ENCODE data around the gene RABEP1.
"Not testable (repeated sequence)": the region's sequence is repeated elsewhere in the genome, so short reads cannot be mapped to it uniquely, and the experiment has no call there.

RABEP1 gene, protein sequence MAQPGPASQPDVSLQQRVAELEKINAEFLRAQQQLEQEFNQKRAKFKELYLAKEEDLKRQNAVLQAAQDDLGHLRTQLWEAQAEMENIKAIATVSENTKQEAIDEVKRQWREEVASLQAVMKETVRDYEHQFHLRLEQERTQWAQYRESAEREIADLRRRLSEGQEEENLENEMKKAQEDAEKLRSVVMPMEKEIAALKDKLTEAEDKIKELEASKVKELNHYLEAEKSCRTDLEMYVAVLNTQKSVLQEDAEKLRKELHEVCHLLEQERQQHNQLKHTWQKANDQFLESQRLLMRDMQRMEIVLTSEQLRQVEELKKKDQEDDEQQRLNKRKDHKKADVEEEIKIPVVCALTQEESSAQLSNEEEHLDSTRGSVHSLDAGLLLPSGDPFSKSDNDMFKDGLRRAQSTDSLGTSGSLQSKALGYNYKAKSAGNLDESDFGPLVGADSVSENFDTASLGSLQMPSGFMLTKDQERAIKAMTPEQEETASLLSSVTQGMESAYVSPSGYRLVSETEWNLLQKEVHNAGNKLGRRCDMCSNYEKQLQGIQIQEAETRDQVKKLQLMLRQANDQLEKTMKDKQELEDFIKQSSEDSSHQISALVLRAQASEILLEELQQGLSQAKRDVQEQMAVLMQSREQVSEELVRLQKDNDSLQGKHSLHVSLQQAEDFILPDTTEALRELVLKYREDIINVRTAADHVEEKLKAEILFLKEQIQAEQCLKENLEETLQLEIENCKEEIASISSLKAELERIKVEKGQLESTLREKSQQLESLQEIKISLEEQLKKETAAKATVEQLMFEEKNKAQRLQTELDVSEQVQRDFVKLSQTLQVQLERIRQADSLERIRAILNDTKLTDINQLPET

DNA sequence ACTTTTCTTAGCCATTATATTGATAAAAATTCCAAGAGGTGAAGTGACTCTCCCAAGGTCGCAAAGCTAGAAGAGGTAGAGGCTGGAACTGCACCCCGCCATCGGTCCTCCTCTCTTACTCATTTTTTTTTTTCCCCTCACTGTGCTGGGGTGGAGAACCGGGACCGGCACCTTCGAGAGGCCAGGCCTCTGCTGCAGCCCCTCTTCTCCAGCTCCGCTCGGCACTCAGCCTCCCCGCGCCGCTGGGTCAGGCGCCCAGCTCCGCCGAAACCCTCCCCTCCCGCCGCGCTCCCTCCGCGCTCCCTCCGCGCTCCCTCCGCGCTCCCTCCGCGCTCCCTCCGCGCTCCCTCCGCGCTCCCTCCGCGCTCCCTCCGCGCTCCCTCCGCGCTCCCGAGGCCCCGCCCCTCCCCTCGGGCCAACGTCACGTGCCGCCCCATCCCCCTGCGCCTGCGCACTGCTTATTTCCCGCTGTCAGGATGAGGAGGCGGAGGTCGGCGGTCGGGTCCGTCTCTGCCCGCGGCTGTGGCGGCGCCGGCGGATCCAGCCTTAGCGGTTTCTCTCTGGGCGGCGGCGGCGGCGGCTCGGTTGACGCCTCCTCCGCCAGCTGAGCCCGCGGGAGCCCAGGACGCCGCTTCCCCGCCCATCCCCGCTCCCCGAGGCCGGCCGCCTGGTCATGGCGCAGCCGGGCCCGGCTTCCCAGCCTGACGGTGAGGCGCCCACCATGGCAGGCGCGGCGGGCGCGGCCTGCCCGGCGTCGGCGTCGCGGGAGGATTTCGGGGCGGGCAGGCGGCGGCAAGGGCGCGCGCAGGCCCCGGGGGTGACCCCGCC is at the start of gene RABEP1:
RABEP1 (plus strand) TSS at position 471 of the 828 bp plus-strand sequence; CDS start at position 674, 203 bp downstream.
- DNase-seq (ENCODE audit: low read depth): peak; percentile 81

DNA sequence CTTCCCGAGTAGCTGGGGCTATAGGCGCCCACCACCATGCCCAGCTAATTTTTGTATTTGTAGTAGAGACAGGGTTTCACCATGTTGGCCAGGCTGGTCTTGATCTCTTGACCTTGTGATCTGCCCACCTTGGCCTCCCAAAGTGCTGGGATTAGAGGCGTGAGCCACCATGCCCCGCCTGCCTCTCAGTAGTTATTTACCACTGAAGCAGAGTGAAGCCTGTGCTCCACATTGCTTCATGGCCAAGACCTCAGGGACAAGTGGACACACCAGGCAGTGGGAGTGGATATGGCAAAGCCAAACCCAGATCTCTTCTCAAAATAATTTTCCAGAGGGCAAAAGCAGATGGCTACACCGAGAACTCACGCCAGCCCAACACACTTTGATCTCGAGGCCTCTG is 48.6 kb upstream of the RABEP1 start:
- not testable (repeated sequence) for DNase-seq (ENCODE audit: low read depth)

DNA sequence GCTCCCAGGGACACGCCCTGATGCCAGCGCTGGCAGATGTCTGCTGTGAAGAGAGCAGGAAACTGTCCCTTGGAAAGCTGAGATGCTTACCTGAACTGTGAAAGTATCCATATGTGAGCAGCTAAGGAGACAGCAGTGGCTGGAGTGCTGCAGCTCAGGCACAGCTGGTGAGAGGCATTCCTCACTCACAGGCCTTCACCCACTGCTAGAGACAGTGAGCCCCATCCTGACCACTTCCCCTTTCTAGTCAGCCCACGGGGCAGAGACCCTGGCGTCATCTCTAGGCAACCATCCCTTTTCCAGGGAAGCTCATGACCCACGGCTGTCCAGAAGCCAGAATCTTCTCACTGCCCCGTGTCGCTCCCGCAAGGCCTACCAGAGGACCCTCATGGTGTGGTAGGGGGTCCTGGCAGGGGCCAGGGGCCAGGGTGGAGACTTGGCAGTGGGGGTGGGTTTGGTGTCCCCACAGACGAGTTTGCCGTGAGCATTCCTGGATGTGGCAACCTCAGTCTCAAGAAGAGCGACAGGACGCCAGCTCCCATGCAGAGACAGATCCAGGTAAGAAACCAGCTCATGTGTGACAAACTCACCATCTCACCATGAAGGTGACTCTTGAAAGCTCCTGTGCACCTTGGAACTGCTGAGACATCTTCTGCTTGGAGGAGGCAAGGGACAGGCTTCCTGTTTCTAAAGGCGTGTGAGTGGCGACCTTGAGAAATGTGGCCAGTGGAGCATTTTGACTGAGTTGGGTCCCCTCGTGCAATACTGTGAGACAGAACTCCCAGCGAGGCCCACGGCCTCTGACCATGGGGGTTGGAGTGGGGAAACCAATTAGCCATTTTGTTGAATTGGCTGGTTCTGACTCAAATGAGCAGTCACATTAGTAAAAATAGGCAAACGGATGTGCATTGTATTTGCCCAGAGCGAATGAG is 47.2 kb upstream of the RABEP1 start, which contains the start of gene SCIMP:
SCIMP (minus strand) TSS at position 216 of the 932 bp plus-strand sequence; CDS start at position 111, 105 bp downstream.
- DNase-seq (ENCODE audit: low read depth): no peak

DNA sequence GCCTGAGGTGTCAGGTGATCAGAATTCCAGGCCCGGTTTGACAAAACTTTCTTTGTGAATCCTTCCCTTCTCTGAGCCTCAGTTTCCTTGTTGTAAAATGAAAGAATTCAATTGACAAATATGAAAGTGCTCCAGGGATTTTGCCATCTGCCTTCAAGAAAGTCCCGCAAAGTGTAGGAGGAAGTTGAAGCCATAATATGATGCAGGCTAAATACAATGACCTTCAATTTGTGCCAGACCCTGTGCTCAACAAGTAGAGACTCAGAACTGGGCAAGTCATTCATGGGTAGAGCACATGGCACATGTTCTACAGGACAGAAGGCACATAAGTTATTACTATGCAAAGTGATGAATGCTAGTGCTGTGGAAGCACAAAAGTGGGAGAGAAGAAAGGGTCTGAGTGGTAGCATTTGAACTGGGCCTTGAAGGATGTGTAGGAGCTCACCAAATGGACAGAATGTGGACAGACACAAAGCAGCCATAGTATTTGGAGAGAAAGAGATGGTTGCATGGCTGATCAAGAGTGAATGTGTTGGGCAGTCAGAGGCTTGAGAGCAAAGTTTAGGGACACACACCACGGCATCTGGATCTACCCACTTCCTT is 45.0 kb upstream of the RABEP1 start:
- no peak for DNase-seq (ENCODE audit: low read depth)

DNA sequence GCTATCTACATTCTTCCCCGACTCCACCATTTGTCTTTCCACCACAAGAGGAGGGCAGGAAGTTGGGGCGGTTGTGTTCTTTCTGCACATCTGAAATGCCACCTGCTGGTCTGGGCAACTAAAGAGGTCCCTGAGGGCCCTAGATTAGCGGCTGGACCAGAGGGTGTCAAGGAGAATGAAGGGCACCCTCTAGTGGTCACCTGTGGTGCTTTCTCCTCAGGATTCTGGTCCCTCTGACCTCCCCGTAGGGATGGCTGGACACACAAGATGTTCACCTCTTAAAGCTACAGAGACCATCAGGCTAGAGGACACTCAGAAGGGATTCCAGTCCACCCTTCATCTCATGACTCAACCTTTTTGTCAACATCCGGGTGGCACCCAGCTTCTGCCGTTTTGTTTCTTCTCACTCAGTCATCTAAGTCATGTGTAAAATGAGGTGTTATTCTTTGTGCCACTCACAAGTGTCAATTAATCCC is 44.5 kb upstream of the RABEP1 start:
- peak; percentile 36 for DNase-seq (ENCODE audit: low read depth)

DNA sequence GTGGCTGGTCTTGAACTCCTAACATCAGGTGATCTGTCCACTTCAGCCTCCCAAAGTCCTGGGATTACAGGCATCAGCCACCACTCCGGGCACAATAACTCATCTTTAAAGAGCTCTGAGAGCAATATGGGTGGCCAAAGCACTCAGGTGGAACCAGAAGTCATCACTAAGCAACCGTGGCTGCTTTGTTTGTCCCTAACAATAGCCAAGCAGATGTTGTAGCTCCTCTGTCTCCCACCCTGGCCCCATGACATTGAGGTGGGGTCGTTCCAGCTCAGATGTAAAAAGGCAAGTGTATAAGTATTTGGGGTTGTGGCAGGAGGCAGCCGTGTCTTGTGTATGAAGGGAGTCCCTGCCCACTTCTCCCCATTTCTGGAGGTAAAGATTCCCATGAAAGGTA is 43.8 kb upstream of the RABEP1 start:
- DNase-seq (ENCODE audit: low read depth): no peak

DNA sequence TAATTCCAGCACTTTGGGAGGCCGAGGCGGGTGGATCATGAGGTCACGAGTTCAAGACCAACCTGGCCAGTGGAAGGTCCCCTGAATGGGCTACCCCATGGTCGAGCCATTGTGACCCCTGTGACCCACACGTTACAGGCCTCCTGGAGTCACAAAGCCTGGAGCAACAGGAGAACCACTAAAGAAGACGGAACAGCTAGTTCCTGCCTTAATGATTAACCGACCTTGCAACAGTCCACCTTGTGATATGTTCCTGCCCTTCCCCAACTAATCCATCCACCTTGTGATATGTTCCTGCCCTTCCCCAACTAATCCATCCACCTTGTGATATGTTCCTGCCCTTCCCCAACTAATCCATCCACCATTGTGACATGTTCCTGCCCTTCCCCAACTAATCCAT is 42.3 kb upstream of the RABEP1 start:
- not testable (repeated sequence) for DNase-seq (ENCODE audit: low read depth)

DNA sequence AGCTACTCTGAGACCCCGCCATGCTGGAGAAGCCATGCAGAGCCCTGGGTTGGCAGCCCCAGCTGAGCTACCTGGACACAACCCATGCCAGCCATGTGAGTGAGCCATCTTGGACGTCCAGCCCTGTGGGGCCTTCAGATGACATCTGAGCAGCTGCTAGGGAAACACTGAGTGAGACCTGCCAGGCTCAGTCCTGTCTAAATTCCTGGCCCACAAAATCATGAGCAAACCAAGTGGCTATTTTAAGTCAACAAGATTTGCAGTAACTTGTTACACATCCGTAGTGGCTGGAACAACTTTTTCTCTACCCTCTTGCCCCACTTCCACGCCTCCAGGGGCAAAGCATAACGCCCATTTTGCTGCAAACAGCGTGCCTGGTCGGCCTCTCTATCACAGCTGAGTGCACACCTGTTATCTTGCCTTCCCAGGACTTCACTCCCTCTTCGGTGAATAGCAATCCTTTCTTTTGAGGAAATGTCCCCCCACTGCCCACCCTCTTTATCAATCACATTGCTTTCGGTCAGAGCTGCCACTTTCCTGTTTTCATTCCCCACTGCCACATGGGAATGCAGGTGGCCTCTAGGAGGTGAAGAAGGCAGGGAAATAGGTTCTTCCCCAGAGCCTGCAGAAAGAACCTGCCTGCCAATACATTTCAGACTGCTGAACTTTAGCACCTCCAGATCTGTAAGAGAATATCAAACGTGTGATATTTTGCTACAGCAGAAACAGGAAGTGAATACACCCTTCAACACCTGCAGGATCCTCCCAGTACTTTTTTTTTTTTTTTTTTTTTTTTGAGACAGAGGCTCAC is 40.0 kb upstream of the RABEP1 start:
- DNase-seq (ENCODE audit: low read depth): no peak

DNA sequence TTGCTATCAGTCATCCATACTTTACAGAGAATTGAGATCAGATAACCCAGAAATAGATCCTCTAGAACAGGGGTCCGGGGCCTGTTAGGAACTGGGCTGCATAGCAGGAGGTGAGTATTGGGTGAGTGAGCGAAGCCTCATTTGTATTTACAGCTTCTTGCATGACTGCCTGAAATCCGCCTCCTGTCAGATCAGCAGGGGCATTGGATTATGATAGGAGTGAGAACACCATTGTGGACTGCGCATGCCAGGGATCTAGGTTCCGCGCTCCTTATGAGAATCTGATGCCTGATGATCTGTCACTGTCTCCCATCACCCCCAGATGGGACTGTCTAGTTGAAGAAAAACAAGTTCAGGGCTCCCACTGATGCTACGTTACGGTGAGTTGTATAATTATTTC is 34.5 kb upstream of the RABEP1 start:
- DNase-seq (ENCODE audit: low read depth): no peak

DNA sequence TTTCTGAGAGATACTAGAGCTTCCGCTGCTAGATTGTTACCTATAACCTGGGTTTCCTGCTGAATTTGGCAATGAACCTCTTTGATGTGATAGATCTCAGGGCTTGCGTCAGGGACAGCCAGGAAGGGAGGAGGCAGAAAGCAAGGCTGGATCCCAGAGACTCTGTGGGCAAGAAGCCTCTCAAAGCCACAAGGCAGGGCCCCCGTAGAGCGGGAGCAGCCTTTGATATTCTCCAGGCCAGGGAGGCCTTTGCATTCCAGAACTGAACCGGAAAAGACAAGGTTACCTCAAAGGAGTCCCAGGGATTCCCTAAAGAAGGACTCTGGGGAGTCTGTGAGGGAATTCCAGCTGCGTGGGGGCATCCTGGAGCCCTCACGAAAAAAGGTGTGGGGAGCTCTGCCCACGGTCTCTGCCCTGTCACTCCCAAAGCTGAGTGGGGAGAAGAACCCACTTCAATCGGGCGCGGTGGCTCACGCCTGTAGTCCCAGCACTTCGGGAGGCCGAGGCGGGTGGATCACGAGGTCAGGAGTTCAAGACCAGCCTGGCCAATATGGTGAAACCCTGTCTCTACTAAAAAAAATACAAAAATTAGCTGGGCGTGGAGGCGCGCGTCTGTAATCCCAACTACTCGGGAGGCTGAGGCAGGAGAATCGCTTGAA is 33.1 kb upstream of the RABEP1 start:
- no peak for DNase-seq (ENCODE audit: low read depth)

DNA sequence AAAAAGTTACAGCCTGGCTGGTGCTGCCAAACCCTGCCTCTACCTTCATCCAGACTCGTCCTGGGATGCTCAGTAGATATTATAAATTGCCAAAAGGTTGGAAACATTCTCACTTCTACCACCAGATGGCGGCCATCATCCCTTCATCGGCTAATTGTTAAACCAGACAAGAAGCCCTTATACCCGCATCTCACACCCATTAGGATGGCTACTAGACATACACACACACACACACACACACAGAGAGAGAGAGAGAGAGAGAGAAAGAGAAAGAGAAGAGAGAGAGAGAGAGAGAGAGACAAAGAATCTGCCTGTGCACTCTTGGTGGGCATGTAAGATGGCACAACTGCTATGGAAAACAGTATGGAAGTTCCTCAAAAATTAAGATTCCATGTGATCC is 32.5 kb upstream of the RABEP1 start:
- peak; percentile 57 for DNase-seq (ENCODE audit: low read depth)

DNA sequence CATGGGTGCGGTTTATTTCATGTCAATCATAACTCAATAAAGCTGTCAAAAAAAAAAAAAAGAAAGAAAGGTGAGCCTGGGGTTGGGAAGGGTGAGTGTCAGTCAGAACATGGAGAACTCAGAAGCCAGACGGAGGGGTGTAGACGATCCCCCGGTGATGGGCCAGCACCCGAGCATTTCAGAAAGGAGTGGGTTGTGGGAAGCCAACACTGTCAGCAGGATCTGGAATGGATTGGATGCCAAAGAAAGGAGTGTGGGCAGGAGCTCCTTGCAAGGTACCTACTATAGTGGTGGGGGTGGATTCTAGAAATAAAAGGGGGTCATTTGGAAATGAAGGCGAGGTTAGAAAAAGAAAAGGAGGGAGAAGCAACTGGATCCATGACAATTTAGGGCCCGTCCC is 27.7 kb upstream of the RABEP1 start:
- no peak for DNase-seq (ENCODE audit: low read depth)

DNA sequence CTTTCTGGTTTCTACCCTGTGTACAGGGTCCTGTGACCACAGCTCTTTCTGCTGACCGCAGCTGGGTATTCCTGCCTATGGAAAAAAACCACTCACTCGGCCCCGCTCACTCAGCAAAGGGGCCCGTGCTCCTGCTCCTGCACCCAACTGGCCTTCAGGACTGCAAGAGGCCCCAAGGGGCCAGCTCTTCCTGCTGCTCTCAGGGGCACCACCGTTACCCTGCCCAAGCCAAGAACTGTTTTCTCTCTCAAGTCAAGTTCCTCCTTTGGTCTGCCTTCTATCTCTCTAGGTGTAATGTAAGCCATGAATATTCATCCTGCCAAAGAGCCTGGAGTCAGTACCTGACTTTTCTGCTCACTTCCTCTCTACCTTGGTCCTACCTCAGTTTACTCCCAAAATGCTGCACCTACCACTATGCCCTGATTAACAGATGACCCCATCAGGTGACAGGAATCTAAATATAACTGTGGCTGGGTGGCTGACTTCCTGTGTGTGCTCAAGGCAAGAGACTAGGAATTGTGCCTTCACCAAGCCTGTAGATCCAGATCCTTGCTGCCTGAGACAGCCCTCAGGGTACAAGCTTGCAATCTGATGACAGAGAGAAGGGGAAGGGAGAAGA is 27.1 kb upstream of the RABEP1 start:
- no peak for DNase-seq (ENCODE audit: low read depth)

DNA sequence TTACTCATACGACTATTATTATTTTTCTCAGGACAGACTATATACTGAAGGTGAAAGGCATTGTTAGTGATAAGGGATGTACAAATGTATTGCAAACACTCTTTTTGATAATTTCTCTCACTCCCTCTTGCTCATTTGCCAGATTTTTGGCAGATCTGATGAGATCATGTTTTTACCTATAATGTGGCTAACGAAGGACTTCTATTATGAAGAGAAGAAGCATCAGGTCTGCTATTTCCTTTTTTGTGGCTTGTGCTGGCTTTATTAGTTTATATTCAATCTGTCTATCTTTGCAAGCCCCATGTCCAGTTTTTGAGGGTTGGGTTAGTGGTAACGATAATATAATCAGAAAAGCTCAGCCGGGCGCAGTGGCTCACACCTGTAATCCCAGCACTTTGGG is 25.0 kb upstream of the RABEP1 start:
- DNase-seq (ENCODE audit: low read depth): no peak

DNA sequence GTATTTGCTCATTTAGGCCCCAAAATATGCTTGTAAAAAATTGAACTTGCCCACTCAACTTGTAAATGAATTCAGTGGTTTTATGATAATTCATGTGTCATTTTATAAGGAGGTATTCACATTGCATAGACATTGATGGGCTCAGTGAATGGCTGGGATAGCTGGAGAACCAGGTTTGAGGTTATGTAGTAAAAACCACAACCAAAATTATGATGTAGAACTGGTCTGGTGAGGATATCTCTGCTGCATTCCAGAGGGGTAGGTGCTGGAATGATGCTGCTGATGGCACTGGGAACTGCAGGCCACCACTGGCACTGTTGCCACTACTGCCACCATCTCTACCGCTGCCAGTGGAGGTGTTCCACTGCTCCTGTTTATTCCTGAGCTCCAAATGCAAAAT is 21.5 kb upstream of the RABEP1 start:
- DNase-seq (ENCODE audit: low read depth): no peak

DNA sequence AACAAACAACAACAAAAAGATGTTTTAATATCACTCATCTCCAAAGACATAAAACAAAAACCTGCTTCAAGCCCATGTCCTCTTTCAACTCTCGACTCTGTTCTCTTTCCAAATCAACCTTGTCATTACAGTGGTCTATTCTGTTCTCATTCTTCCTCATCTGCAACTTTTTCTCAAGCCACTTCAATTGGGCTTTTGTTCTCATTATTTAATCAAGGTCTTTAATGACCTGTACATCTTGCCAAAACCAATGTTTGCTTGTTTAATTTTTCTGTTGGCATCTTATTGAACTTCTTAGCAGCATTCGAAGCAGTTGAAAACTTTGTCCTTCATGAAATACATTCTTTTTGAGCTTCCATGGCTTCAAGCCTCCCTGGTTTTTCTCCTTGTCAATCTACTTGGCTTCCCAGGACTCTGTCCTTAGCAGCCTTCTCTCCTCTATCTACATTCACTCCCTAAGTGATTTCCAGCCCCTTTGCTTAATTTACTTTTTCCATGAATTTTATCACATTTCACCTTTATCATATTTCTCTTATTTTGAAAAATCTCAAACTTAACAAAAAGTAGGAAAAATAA is 19.6 kb upstream of the RABEP1 start:
- no peak for DNase-seq (ENCODE audit: low read depth)

DNA sequence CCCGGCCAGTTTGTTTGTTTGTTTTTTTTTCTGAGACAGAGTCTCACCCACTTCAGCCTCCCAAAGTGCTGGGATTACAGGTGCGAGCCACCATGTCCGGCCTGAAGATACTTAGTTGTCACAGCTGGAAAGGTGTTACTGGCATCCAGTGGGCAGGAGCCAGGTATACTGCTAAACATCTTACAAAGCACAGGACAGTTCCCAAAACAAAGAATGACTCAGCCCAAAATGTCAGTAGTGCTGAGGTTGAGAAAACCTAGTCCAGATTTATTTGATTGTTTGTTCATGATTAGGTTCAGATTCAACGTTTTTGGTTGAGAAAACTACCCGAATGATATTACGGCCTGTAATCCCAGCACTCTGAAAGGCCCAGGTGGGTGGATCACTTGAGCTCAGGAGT is 18.6 kb upstream of the RABEP1 start:
- no peak for DNase-seq (ENCODE audit: low read depth)

DNA sequence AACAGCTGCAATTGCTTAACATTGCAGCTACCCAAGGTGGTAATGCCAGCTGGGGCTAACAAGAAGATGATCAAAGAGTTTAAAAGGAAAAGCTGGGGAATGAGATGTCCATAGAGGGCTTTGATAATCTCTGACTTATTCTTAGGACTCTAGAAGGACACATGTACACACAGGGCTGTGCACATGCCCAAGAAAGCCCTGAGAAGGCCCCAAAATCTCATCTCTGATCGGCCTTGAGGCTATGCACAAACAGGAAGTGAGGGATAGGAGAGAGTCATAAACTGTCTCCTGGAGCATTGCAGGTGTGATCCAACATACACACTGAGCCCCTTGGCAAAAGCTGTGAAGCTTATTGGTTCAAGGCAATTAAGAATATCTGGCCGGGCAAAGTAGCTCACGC is 17.2 kb upstream of the RABEP1 start:
- no peak for DNase-seq (ENCODE audit: low read depth)
